HepG2 (cell line): Measurements from ENCODE around the gene TBCCD1. TPM values are rescaled to one million over a fixed set of nuclear protein-coding genes. Genes with fewer than 3 reads are reported as not detected.

ENCODE experiments used
- CBFB ChIP-seq: sonication (generic); formaldehyde crosslinking; IDR thresholded peaks from 2 replicates; pipeline ENCODE4 v1.4.0; 2020; ENCODE audit warnings: missing genetic modification reagents
- GZF1 ChIP-seq: sonication (generic); formaldehyde crosslinking; IDR thresholded peaks from 2 replicates; pipeline ENCODE4 v1.5.1; 2020; ENCODE audit warnings: mild to moderate bottlenecking, missing genetic modification reagents
- JUNB ChIP-seq: sonication (generic); formaldehyde crosslinking; IDR thresholded peaks from 2 replicates; pipeline ENCODE4 v1.8.0; 2022; ENCODE audit warnings: missing genetic modification reagents, mild to moderate bottlenecking, borderline replicate concordance
- MATR3 ChIP-seq: sonication (generic); formaldehyde crosslinking; IDR thresholded peaks from 2 replicates; pipeline ENCODE4 v1.4.0; 2020; ENCODE audit warnings: missing genetic modification reagents
- PHB2 ChIP-seq: fragments of 450-650 bp; IDR thresholded peaks from 2 replicates; pipeline ENCODE4 v1.6.1; 2018; ENCODE audit not compliant: partially characterized antibody
- POLR2G ChIP-seq: fragments of 200-400 bp; formaldehyde crosslinking; IDR thresholded peaks from 2 replicates; pipeline ENCODE4 v1.6.1; 2018; ENCODE audit warnings: mild to moderate bottlenecking, low read depth, low read length, moderate library complexity
- SP140L ChIP-seq: sonication (generic); formaldehyde crosslinking; IDR thresholded peaks from 2 replicates; pipeline ENCODE4 v1.4.0; 2020; ENCODE audit warnings: missing genetic modification reagents, borderline replicate concordance
- SRF ChIP-seq: IDR thresholded peaks from 2 replicates; pipeline ENCODE4 v1.6.1; 2011; ENCODE audit warnings: mild to moderate bottlenecking, low read depth, low read length, moderate library complexity
- TRIM24 ChIP-seq: sonication (generic); formaldehyde crosslinking; IDR thresholded peaks from 2 replicates; pipeline ENCODE4 v1.8.0; 2022; ENCODE audit warnings: mild to moderate bottlenecking, missing genetic modification reagents
- ZFP36L2 ChIP-seq: sonication (generic); formaldehyde crosslinking; IDR thresholded peaks from 2 replicates; pipeline ENCODE4 v1.4.0; 2020; ENCODE audit warnings: missing genetic modification reagents
- ZNF143 ChIP-seq: sonication (generic); formaldehyde crosslinking; IDR thresholded peaks from 2 replicates; pipeline ENCODE4 v1.4.0; 2020; ENCODE audit warnings: missing genetic modification reagents
- ZNF558 ChIP-seq: sonication (generic); formaldehyde crosslinking; IDR thresholded peaks from 2 replicates; pipeline ENCODE4 v1.9.0; 2022; ENCODE audit warnings: mild to moderate bottlenecking, missing genetic modification reagents, borderline replicate concordance
- polyA plus RNA-seq, 8 experiments: library from polyadenylated mRNA; depleted of rRNA in 3 of 8; stranded (reverse) in 7 of 8; unstranded in 1 of 8; fragments of >200 nt; fragmentation: Illumina TruSeq in 4 of 8; extraction: Trizol in 4 of 8; gene quantifications; 2 replicates each; pipeline versions ENCODE4 v1.2.1 to v1.2.3, GENCODE V29; 2011 to 2016; ENCODE audit warnings: low read depth in 4 of 8, missing spikeins in 1 of 8, mixed read lengths in 1 of 8; ENCODE audit not compliant: insufficient read depth in 1 of 8
- total RNA-seq, 5 experiments: library from RNA; depleted of rRNA; stranded (reverse); fragments of >200 nt; fragmentation: Illumina TruSeq; extraction: Trizol; gene quantifications; 2 replicates each; pipeline ENCODE4 v1.2.3, GENCODE V29; 2016; ENCODE audit warnings: low read depth in 1 of 5
- TF ChIP-seq, protein P1 (sequence below): sonication (generic); formaldehyde crosslinking; IDR thresholded peaks from 2 replicates; pipeline ENCODE4 v1.4.0; 2020; ENCODE audit warnings: mild to moderate bottlenecking, missing genetic modification reagents
- TF ChIP-seq, protein P2 (sequence below): sonication (generic); formaldehyde crosslinking; IDR thresholded peaks from 2 replicates; pipeline ENCODE4 v1.5.1; 2020; ENCODE audit warnings: mild to moderate bottlenecking, missing genetic modification reagents, moderate library complexity
- TF ChIP-seq, protein P3 (sequence below): sonication (generic); formaldehyde crosslinking; IDR thresholded peaks from 2 replicates; pipeline ENCODE4 v1.5.1; 2020; ENCODE audit warnings: mild to moderate bottlenecking, missing genetic modification reagents, moderate library complexity
- TF ChIP-seq, protein P4 (sequence below): sonication (generic); formaldehyde crosslinking; IDR thresholded peaks from 2 replicates; pipeline ENCODE4 v1.5.1; 2020; ENCODE audit warnings: mild to moderate bottlenecking, missing genetic modification reagents, borderline replicate concordance

TBCCD1 gene
- total and polyA plus RNA-seq, 2 of the 13 experiments (the other 11 are each of a cell fraction or from before 2014, with no cell fraction given) = 13.6 to 16.2 TPM

DNA sequence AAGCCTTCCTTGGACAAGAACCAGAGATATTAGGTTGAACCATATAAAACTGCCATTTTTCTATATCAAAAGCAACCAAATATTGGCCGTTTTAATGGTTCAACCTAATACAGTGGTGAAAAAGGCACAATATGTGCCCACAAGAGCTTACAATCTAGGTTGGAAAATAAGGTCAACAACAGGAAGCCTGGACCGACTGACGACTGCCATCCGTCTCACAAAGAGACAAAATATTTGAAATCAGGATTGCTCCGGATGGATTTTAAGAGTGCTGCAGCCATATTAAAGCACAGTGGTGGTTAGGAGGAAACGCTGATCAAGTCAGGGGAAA lies 47.1 kb upstream of the TBCCD1 start (continued):
- TF ChIP-seq, protein P1, sequence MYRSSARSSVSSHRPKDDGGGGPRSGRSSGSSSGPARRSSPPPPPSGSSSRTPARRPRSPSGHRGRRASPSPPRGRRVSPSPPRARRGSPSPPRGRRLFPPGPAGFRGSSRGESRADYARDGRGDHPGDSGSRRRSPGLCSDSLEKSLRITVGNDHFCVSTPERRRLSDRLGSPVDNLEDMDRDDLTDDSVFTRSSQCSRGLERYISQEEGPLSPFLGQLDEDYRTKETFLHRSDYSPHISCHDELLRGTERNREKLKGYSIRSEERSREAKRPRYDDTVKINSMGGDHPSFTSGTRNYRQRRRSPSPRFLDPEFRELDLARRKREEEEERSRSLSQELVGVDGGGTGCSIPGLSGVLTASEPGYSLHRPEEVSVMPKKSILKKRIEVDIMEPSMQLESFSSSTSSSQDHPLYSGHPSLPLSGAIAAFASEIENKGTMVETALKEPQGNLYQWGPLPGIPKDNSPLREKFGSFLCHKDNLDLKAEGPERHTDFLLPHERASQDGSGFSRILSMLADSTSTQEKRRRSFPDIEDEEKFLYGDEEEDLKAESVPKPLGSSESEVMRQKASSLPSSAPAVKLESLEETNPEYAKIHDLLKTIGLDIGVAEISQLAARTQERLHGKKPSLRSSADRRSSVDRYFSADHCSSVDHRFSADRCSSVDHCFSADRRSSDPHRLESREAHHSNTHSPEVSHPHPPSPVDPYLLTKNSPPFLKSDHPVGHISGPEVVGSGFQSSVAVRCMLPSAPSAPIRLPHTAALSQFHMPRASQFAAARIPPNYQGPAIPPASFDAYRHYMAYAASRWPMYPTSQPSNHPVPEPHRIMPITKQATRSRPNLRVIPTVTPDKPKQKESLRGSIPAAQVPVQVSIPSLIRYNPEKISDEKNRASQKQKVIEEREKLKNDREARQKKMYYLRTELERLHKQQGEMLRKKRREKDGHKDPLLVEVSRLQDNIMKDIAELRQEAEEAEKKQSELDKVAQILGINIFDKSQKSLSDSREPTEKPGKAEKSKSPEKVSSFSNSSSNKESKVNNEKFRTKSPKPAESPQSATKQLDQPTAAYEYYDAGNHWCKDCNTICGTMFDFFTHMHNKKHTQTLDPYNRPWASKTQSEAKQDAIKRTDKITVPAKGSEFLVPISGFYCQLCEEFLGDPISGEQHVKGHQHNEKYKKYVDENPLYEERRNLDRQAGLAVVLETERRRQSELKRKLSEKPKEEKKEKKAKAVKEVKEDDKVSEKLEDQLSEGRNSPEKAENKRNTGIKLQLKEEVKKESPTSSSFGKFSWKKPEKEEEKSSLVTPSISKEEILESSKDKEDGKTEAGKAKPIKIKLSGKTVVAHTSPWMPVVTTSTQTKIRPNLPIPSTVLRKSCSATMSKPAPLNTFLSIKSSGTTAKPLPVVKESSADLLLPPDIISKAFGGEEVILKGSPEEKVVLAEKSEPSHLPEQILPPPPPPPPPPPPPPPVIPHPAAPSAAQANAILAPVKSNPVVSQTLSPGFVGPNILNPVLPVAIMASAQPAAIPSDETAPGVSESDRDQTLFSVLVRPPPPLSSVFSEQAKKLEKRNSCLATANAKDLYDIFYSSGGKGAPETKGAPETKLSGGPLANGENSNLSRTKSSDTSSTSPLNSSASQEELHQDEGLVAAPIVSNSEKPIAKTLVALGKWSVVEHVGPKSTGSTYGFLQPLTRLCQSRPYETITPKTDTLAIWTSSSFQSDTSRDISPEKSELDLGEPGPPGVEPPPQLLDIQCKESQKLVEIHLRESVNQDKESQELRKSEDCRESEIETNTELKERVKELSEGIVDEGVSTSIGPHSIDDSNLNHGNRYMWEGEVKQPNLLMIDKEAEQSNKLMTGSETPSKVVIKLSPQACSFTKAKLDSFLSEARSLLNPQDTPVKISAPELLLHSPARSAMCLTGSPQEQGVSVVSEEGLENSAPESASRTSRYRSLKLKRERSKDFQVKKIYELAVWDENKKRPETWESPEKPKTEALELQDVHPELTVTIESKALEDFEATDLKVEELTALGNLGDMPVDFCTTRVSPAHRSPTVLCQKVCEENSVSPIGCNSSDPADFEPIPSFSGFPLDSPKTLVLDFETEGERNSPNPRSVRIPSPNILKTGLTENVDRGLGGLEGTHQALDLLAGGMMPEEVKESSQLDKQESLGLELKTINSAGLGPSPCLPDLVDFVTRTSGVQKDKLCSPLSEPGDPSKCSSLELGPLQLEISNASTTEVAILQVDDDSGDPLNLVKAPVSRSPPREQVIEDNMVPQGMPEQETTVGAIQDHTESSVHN (CRISPR knock-in tag) = no peak
- no peak for TF ChIP-seq JUNB (CRISPR knock-in tag)
- no peak for TF ChIP-seq MATR3 (CRISPR knock-in tag)
- TF ChIP-seq GZF1 (CRISPR knock-in tag) = no peak
- TF ChIP-seq, protein P2, sequence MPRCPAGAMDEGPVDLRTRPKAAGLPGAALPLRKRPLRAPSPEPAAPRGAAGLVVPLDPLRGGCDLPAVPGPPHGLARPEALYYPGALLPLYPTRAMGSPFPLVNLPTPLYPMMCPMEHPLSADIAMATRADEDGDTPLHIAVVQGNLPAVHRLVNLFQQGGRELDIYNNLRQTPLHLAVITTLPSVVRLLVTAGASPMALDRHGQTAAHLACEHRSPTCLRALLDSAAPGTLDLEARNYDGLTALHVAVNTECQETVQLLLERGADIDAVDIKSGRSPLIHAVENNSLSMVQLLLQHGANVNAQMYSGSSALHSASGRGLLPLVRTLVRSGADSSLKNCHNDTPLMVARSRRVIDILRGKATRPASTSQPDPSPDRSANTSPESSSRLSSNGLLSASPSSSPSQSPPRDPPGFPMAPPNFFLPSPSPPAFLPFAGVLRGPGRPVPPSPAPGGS (CRISPR knock-in tag) = no peak
- no peak for TF ChIP-seq SRF
- TF ChIP-seq ZNF558 (CRISPR knock-in tag) = 0 out of 2 replicates have a peak, but pooled peaks have one; percentile 26
- no peak for TF ChIP-seq ZNF143 (CRISPR knock-in tag)
- no peak for TF ChIP-seq ZFP36L2 (CRISPR knock-in tag)
- TF ChIP-seq POLR2G = peak; percentile 76; the same call in 1 of the 2 replicates
- TF ChIP-seq PHB2 = no peak
- TF ChIP-seq TRIM24 (CRISPR knock-in tag) = no peak
- no peak for TF ChIP-seq CBFB
- TF ChIP-seq, protein P3, sequence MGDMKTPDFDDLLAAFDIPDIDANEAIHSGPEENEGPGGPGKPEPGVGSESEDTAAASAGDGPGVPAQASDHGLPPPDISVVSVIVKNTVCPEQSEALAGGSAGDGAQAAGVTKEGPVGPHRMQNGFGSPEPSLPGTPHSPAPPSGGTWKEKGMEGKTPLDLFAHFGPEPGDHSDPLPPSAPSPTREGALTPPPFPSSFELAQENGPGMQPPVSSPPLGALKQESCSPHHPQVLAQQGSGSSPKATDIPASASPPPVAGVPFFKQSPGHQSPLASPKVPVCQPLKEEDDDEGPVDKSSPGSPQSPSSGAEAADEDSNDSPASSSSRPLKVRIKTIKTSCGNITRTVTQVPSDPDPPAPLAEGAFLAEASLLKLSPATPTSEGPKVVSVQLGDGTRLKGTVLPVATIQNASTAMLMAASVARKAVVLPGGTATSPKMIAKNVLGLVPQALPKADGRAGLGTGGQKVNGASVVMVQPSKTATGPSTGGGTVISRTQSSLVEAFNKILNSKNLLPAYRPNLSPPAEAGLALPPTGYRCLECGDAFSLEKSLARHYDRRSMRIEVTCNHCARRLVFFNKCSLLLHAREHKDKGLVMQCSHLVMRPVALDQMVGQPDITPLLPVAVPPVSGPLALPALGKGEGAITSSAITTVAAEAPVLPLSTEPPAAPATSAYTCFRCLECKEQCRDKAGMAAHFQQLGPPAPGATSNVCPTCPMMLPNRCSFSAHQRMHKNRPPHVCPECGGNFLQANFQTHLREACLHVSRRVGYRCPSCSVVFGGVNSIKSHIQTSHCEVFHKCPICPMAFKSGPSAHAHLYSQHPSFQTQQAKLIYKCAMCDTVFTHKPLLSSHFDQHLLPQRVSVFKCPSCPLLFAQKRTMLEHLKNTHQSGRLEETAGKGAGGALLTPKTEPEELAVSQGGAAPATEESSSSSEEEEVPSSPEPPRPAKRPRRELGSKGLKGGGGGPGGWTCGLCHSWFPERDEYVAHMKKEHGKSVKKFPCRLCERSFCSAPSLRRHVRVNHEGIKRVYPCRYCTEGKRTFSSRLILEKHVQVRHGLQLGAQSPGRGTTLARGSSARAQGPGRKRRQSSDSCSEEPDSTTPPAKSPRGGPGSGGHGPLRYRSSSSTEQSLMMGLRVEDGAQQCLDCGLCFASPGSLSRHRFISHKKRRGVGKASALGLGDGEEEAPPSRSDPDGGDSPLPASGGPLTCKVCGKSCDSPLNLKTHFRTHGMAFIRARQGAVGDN (CRISPR knock-in tag) = no peak
- TF ChIP-seq, protein P4, sequence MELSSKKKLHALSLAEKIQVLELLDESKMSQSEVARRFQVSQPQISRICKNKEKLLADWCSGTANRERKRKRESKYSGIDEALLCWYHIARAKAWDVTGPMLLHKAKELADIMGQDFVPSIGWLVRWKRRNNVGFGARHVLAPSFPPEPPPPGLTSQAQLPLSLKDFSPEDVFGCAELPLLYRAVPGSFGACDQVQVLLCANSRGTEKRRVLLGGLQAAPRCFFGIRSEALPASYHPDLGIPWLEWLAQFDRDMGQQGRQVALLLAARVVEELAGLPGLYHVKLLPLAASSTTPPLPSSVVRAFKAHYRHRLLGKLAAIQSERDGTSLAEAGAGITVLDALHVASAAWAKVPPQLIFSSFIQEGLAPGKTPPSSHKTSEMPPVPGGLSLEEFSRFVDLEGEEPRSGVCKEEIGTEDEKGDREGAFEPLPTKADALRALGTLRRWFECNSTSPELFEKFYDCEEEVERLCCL (CRISPR knock-in tag) = no peak
- peak; percentile 19; the same call in 1 of the 2 replicates for TF ChIP-seq SP140L (CRISPR knock-in tag)
